Esophagus squamous epithelium (tissue), 5 donors: ENCODE results near the gene YEATS4. TPM values are rescaled to one million over a fixed set of nuclear protein-coding genes. Genes with fewer than 3 reads are reported as not detected.

Source experiments
- DNase-seq: peaks from one replicate; lab custom pipeline; 2025; lab: John Stamatoyannopoulos, UW
- H3K27ac ChIP-seq, 4 donors: fragments of 200-600 bp; sonication (generic); one replicate each; pipeline ENCODE4 v1.5.1; 2016 to 2019; ENCODE audit warnings: mild to moderate bottlenecking in 1 of 4
- H3K27me3 ChIP-seq, 4 donors: fragments of 200-600 bp; sonication (generic); 1 replicate in 3 of 4; 2 replicates in 1 of 4; pipeline versions ENCODE4 v1.5.1 to v1.6.0; 2017 to 2021; ENCODE audit warnings: antibody characterized with exemption in 1 of 4
- H3K36me3 ChIP-seq, 3 donors: fragments of 200-600 bp; sonication (generic); one replicate each; pipeline ENCODE4 v1.5.1; 2016 to 2019
- H3K4me1 ChIP-seq, 3 donors: fragments of 200-600 bp; sonication (generic); one replicate each; pipeline ENCODE4 v1.5.1; 2017 to 2019
- H3K4me3 ChIP-seq, 4 donors: fragments of 200-600 bp; sonication (generic); 1 replicate in 3 of 4; 2 replicates in 1 of 4; pipeline ENCODE4 v1.5.1; 2016 to 2019; ENCODE audit warnings: mild to moderate bottlenecking in 2 of 4, moderate library complexity in 1 of 4
- H3K9me3 ChIP-seq, 3 donors: fragments of 200-600 bp; sonication (generic); one replicate each; pipeline ENCODE4 v1.5.1; 2016 to 2019
- POLR2A ChIP-seq, 4 donors: fragments of 450-650 bp; IDR thresholded peaks; one replicate each; pipeline ENCODE4 v1.6.1; 2017; ENCODE audit warnings: antibody characterized with exemption in 4 of 4, mild to moderate bottlenecking in 4 of 4, moderate library complexity in 3 of 4
- WGBS, 2 donors: methylation state at CpG; one replicate each; pipeline ENCODE4 v1.1.5; 2018; 5-methylcytosine and 5-hydroxymethylcytosine counted together
- intact Hi-C: fragments of 100-400 bp; cut with DNase I; formaldehyde crosslinking; loops from one replicate; pipeline ENCODE4 v1.15.0; 2022
- total RNA-seq, 4 donors: library from RNA; depleted of rRNA; stranded (reverse); fragments of >200 nt; gene quantifications; one replicate each; pipeline ENCODE4 v1.1.0, GENCODE V29; 2016
- TF ChIP-seq, protein P1 (sequence below), 6 experiments: fragments of 450-650 bp in 4 of 6; fragments of 200-600 bp in 2 of 6; sonication (generic) in 2 of 6; IDR thresholded peaks; one replicate each; pipeline ENCODE4 v1.5.1; 2016 to 2019; ENCODE audit warnings: antibody characterized with exemption in 6 of 6, mild to moderate bottlenecking in 4 of 6, moderate library complexity in 4 of 6
- donor health status: DM: yes; HTN: yes; CAD: no.

YEATS4 gene
- total RNA-seq, 4 donors from 2014 or later, result 15.0 to 36.9 (median 26.2) TPM

GRCh38 chr12:69397978-69398377 is 38.4 kb downstream of the YEATS4 start:
- intact Hi-C loops, result no loop called here
- H3K27ac ChIP-seq, result no peak overlapping the region
- peaks cover 0 to 12% (median 0%) of the 10 kb centered on the region in 3 donors for H3K4me1 ChIP-seq
- H3K36me3 ChIP-seq, result peaks cover 0 to 16% (median 0%) of the 10 kb centered on the region in 3 donors
- H3K27me3 ChIP-seq, result peaks cover 0 to 11% (median 0%) of the 10 kb centered on the region in 4 donors
- DNase-seq, result no peak
- WGBS, 2 donors, result 86 to 91% methylated on average over 3 of the region's 3 CpGs
- TF ChIP-seq, protein P1, sequence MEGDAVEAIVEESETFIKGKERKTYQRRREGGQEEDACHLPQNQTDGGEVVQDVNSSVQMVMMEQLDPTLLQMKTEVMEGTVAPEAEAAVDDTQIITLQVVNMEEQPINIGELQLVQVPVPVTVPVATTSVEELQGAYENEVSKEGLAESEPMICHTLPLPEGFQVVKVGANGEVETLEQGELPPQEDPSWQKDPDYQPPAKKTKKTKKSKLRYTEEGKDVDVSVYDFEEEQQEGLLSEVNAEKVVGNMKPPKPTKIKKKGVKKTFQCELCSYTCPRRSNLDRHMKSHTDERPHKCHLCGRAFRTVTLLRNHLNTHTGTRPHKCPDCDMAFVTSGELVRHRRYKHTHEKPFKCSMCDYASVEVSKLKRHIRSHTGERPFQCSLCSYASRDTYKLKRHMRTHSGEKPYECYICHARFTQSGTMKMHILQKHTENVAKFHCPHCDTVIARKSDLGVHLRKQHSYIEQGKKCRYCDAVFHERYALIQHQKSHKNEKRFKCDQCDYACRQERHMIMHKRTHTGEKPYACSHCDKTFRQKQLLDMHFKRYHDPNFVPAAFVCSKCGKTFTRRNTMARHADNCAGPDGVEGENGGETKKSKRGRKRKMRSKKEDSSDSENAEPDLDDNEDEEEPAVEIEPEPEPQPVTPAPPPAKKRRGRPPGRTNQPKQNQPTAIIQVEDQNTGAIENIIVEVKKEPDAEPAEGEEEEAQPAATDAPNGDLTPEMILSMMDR (IDR thresholded peaks at IDR 0.05), result no peak
- no peak for TF ChIP-seq POLR2A (IDR thresholded peaks at IDR 0.05)
- peaks cover 0 to 12% (median 11%) of the 10 kb centered on the region in 3 donors for H3K9me3 ChIP-seq
- H3K4me3 ChIP-seq, result no peak overlapping the region

GRCh38 chr12:69401940-69402339 is 42.4 kb downstream of the YEATS4 start:
- intact Hi-C loops, result no loop called here
- Histone ChIP-seq H3K27ac (peak overlapping the region in 2 of 4 donors; percentile 19 to 42), H3K4me3 (no peak overlapping the region), H3K27me3 (no peaks in the 10 kb centered on the region), H3K36me3 (peaks cover 0 to 12% (median 0%) of the 10 kb centered on the region in 3 donors), H3K9me3 (peaks cover 0 to 8% (median 6%) of the 10 kb centered on the region in 3 donors), H3K4me1 (peaks cover 0 to 14% (median 0%) of the 10 kb centered on the region in 3 donors)
- DNase-seq, result no peak
- TF ChIP-seq, protein P1 (IDR thresholded peaks at IDR 0.05), result no peak
- no peak for TF ChIP-seq POLR2A (IDR thresholded peaks at IDR 0.05)
- WGBS, 2 donors, result 38 to 51% methylated on average over 3 to 4 of the region's 4 CpGs

DNA sequence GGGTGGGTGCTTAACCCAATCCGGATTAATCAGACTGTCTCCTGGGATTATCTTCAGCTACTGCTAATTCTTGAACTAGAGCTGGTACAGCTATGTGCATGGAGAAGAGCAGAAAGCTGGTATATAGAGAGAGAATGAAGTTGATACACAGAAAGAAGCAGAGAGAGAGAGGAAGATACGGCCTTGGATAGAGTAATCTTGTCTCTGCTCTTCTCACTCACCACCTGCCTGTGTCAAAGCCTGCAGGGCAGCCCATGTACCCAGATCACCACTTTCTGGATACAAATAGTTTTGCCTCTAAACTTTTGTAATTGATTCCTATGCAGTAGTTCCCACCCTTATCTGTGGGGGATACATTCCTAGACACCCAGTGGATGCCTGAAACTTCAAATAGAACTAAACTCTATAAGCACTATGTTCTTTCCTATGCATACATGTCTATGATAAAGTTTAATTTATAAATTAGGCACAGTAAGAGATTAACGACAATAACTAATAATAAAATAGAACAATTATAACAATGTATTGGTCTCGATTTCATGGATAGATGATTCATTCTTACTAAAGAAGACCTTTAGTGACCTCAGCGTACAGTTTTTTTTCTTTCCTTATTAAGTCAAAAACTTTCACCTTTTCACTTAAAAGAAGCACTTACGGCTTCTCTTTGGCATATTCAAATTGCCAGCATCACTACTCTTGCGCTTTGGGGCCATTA is 45.5 kb downstream of the YEATS4 start:
- TF ChIP-seq, protein P1 (IDR thresholded peaks at IDR 0.05), result no peak
- no peak for TF ChIP-seq POLR2A (IDR thresholded peaks at IDR 0.05)
- intact Hi-C loops, result no loop called here
- H3K36me3 ChIP-seq, result no peaks in the 10 kb centered on the region
- H3K4me1 ChIP-seq, result peaks cover 0 to 14% (median 0%) of the 10 kb centered on the region in 3 donors
- H3K27me3 ChIP-seq, result no peaks in the 10 kb centered on the region
- H3K9me3 ChIP-seq, result no peaks in the 10 kb centered on the region
- WGBS, 2 donors, result 77 to 78% methylated on average over 7 of the region's 7 CpGs
- DNase-seq, result no peak
- no peak overlapping the region for H3K27ac ChIP-seq
- no peak overlapping the region for H3K4me3 ChIP-seq

- Histone ChIP-seq H3K4me3 (no peak overlapping the region), H3K27ac (no peak overlapping the region), H3K4me1 (peaks cover 0 to 14% (median 0%) of the 10 kb centered on the region in 3 donors), H3K36me3 (no peaks in the 10 kb centered on the region), H3K9me3 (no peaks in the 10 kb centered on the region), H3K27me3 (no peaks in the 10 kb centered on the region)
- 35 to 45% methylated on average over 4 of the region's 4 CpGs for WGBS, 2 donors
- intact Hi-C loops, result no loop called here
- DNase-seq, result no peak
- no peak for TF ChIP-seq POLR2A (IDR thresholded peaks at IDR 0.05)
- TF ChIP-seq, protein P1 (IDR thresholded peaks at IDR 0.05), result no peak
Observed at GRCh38 chr12:69405566-69405865, 46.0 kb downstream of the YEATS4 start.

DNA sequence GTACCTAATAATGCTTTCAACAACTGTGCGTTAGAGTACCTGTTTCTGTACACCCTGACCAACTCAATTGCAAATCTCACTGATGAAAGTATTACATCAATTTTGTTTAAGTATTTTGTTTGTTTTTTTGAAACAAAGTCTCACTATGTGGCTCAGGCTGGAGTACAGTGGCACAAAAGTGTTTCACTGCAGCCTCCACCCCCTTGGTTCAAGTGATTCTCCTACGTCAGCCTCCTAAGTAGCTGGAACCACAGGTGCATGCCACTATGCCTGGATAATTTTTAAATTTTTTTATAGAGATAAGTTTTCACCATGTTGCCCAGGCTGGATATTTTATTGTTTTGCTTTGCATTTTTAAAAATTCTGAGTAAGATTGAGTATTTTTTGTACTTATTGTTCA is 46.7 kb downstream of the YEATS4 start:
- TF ChIP-seq, protein P1 (IDR thresholded peaks at IDR 0.05), result no peak
- TF ChIP-seq POLR2A (IDR thresholded peaks at IDR 0.05), result no peak
- Histone ChIP-seq H3K27me3 (no peaks in the 10 kb centered on the region), H3K27ac (no peak overlapping the region), H3K9me3 (no peaks in the 10 kb centered on the region), H3K36me3 (no peaks in the 10 kb centered on the region), H3K4me3 (no peak overlapping the region), H3K4me1 (peaks cover 0 to 13% (median 0%) of the 10 kb centered on the region in 3 donors)
- 87 to 98% methylated on average over 2 of the region's 2 CpGs for WGBS, 2 donors
- intact Hi-C loops, result no loop called here
- no peak for DNase-seq
